D721Med (cell line): Measurements from ENCODE around the gene RIC3.

ENCODE experiments used
- DNase-seq: peaks from one replicate; pipeline ENCODE4 v3.0.0; 2011; ENCODE audit warnings: low spot score; ENCODE audit not compliant: insufficient read length
- FAIRE-seq: peaks from 2 replicates; lab custom pipeline; 2011; peaks lifted over from hg19 to GRCh38; lab: Jason Lieb, UNC
- CTCF ChIP-seq: IDR thresholded peaks from 2 replicates; pipeline ENCODE4 v1.5.1; 2012; ENCODE audit warnings: mild to moderate bottlenecking, control low read depth; ENCODE audit not compliant: insufficient read depth; ENCODE audit errors: missing control alignments

The RIC3 gene

GRCh38 chr11:8080674-8081590 lies 87.9 kb downstream of the RIC3 start, which contains the start of gene TUB:
TUB (plus strand) TSS chr11:8081211; CDS start chr11:8081511, 300 bp downstream.
- FAIRE-seq (no peak), DNase-seq (peak; percentile 73)

DNA sequence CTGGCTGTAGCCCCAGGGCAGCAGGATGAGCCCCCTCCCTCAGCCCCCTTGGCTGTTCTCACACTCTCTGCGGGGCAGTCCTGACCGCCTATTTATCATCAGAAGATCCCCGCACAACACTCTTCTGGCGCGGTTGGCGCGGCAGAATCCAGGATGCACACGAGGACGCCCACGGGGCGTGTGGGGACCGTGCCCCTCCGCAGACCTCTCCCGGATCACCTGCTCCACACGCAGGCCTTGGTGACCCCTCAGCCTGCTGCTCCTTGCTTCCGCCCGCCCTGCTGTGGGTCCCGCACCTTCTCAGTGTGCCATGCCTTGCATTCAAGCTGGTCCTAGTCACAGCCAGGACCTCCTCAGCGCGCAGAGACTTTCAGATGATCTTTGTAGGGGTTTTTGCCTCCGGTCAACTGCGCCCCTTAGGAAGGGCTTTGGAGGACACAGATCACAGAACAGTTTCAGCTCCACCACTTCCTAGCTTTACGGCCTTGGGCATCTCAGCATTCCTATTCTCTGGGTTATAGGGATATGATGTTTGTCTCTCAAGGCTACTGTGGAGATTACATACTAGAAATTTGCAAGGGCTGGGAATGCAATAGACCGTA lies 88.7 kb downstream of the RIC3 start:
- FAIRE-seq (no peak), DNase-seq (no peak)
- TF ChIP-seq CTCF, result no peak

More at GRCh38 chr11:8080674-8081590, 87.9 kb downstream of the RIC3 start, which contains the start of gene TUB:
- no peak for TF ChIP-seq CTCF

GRCh38 chr11:8079111-8079675 lies 89.6 kb downstream of the RIC3 start:
- TF ChIP-seq CTCF, result no peak
- no peak for FAIRE-seq
- DNase-seq, result no peak

GRCh38 chr11:8075119-8075726 lies 93.6 kb downstream of the RIC3 start:
- no peak for TF ChIP-seq CTCF
- no peak for DNase-seq
- no peak for FAIRE-seq

- DNase-seq (no peak), FAIRE-seq (no peak)
Observed at GRCh38 chr11:8071616-8072581, 96.9 kb downstream of the RIC3 start.

More at GRCh38 chr11:8071616-8072581, 96.9 kb downstream of the RIC3 start:
- no peak for TF ChIP-seq CTCF
